GM23338 (cell line): Measurements from ENCODE around the gene ARF1. TPM values are rescaled to one million over a fixed set of nuclear protein-coding genes. Genes with fewer than 3 reads are reported as not detected.

Experiments
- ATAC-seq: fragments of 200-7000 bp; cut with Tn5 transposase; 3 replicates; pipeline ENCODE4 v1.9.1; 2020
- DNase-seq: peaks from one replicate; pipeline ENCODE4 v3.0.0-alpha.2; 2015; ENCODE audit warnings: low spot score
- H2AFZ ChIP-seq: fragments of 200-600 bp; sonication (generic); 2 replicates; pipeline ENCODE4 v1.8.0; 2016; ENCODE audit warnings: antibody characterized with exemption, mild to moderate bottlenecking, moderate library complexity
- H3F3A ChIP-seq: fragments of 200-600 bp; sonication (generic); replicated peaks from 2 replicates; pipeline ENCODE4 v1.8.0; 2017; ENCODE audit warnings: antibody characterized with exemption, mixed run types, low read depth
- H3K27ac ChIP-seq: fragments of 200-600 bp; sonication (generic); 2 replicates; pipeline ENCODE4 v1.6.1; 2016; ENCODE audit warnings: low read depth
- H3K27me3 ChIP-seq: fragments of 200-600 bp; sonication (generic); 2 replicates; pipeline ENCODE4 v1.8.0; 2016; ENCODE audit warnings: mild to moderate bottlenecking, mixed run types, moderate library complexity; ENCODE audit not compliant: insufficient read depth
- H3K36me3 ChIP-seq: fragments of 200-600 bp; sonication (generic); 2 replicates; pipeline ENCODE4 v1.8.0; 2016; ENCODE audit warnings: mild to moderate bottlenecking; ENCODE audit not compliant: insufficient read depth
- H3K4me1 ChIP-seq: fragments of 200-600 bp; sonication (generic); 2 replicates; pipeline ENCODE4 v1.8.0; 2016; ENCODE audit warnings: mild to moderate bottlenecking, moderate library complexity; ENCODE audit not compliant: insufficient read depth
- H3K4me2 ChIP-seq: fragments of 200-600 bp; sonication (generic); 2 replicates; pipeline ENCODE4 v1.7.1; 2017; ENCODE audit warnings: mixed run types
- H3K4me3 ChIP-seq: fragments of 200-600 bp; sonication (generic); 2 replicates; pipeline ENCODE4 v1.6.1; 2016; ENCODE audit warnings: mixed run types
- H3K79me2 ChIP-seq: fragments of 200-600 bp; sonication (generic); replicated peaks from 2 replicates; pipeline ENCODE4 v1.8.0; 2017; ENCODE audit warnings: mild to moderate bottlenecking; ENCODE audit not compliant: insufficient read depth
- H3K9me2 ChIP-seq: fragments of 200-600 bp; sonication (generic); 2 replicates; pipeline ENCODE4 v1.8.0; 2017; ENCODE audit not compliant: insufficient read depth
- H4K20me1 ChIP-seq: fragments of 200-600 bp; sonication (generic); replicated peaks from 2 replicates; pipeline ENCODE4 v1.8.0; 2017; ENCODE audit warnings: mild to moderate bottlenecking; ENCODE audit not compliant: insufficient read depth
- H3K27ac Mint-ChIP-seq: 2 replicates; pipeline ENCODE4 v1.8.0; 2020; ENCODE audit warnings: inconsistent platforms, mild to moderate bottlenecking, moderate library complexity, mixed read lengths
- H3K27me3 Mint-ChIP-seq: 3 replicates; pipeline ENCODE4 v1.8.0; 2022; ENCODE audit warnings: low read depth, mild to moderate bottlenecking, moderate library complexity, mixed read lengths, inconsistent platforms; ENCODE audit not compliant: insufficient read depth, poor library complexity
- H3K36me3 Mint-ChIP-seq: 3 replicates; pipeline ENCODE4 v1.8.0; 2021; ENCODE audit warnings: low read depth, mild to moderate bottlenecking, inconsistent platforms, moderate library complexity, mixed read lengths
- H3K4me1 Mint-ChIP-seq: 3 replicates; pipeline ENCODE4 v1.8.0; 2020; ENCODE audit warnings: mild to moderate bottlenecking, inconsistent platforms, mixed read lengths
- H3K4me3 Mint-ChIP-seq: 3 replicates; pipeline ENCODE4 v1.8.0; 2021; ENCODE audit warnings: moderate library complexity, mild to moderate bottlenecking, inconsistent platforms, mixed read lengths
- H3K9me3 Mint-ChIP-seq: 3 replicates; pipeline ENCODE4 v1.8.0; 2020; ENCODE audit warnings: moderate library complexity, mild to moderate bottlenecking, inconsistent platforms, mixed read lengths
- CREB1 ChIP-seq: fragments of 250-450 bp; sonication (Bioruptor Pico); IDR thresholded peaks from 2 replicates; pipeline ENCODE4 v1.5.0; 2020; ENCODE audit warnings: low read depth, mild to moderate bottlenecking, moderate library complexity
- EZH2 ChIP-seq: fragments of 200-600 bp; sonication (generic); IDR thresholded peaks from one replicate; pipeline ENCODE4 v1.8.0; 2017; ENCODE audit warnings: antibody characterized with exemption, mild to moderate bottlenecking, low read depth; ENCODE audit not compliant: unreplicated experiment
- EZH2phosphoT487 ChIP-seq: fragments of 200-600 bp; sonication (generic); IDR thresholded peaks from one replicate; pipeline ENCODE4 v1.8.1; 2018; ENCODE audit warnings: antibody characterized with exemption; ENCODE audit not compliant: unreplicated experiment
- JUNB ChIP-seq: IDR thresholded peaks from one replicate; pipeline ENCODE4 v1.6.1; 2016; ENCODE audit warnings: antibody characterized with exemption; ENCODE audit not compliant: unreplicated experiment
- NANOG ChIP-seq: IDR thresholded peaks from 2 replicates; pipeline ENCODE4 v1.6.1; 2016; ENCODE audit warnings: antibody characterized with exemption, borderline replicate concordance
- POLR2AphosphoS5 ChIP-seq: IDR thresholded peaks from 2 replicates; pipeline ENCODE4 v1.6.1; 2016; ENCODE audit warnings: antibody characterized with exemption, low read depth
- STAT1 ChIP-seq: IDR thresholded peaks from one replicate; pipeline ENCODE4 v1.6.1; 2016; ENCODE audit warnings: antibody characterized with exemption; ENCODE audit not compliant: unreplicated experiment
- ZNF114 ChIP-seq: fragments of 250-450 bp; sonication (Bioruptor Pico); IDR thresholded peaks from 2 replicates; pipeline ENCODE4 v1.5.0; 2020; ENCODE audit warnings: mild to moderate bottlenecking, moderate library complexity
- ZNF331 ChIP-seq: fragments of 250-450 bp; sonication (Bioruptor Pico); IDR thresholded peaks from 2 replicates; pipeline ENCODE4 v1.5.0; 2020; ENCODE audit warnings: low read depth, mild to moderate bottlenecking, moderate library complexity
- polyA plus RNA-seq: library from polyadenylated mRNA; unstranded; fragments of >200 nt; fragmentation: Nextera tagmentation; extraction: Ambion mirVana; gene quantifications from 2 replicates; pipeline ENCODE4 v1.2.1, GENCODE V29; 2016
- total RNA-seq: library from RNA; depleted of rRNA; stranded (reverse); fragments of >200 nt; shearing (Covaris generic); gene quantifications from 2 replicates; pipeline ENCODE4 v1.2.3, GENCODE V29; 2014
- TF ChIP-seq, protein P1 (sequence below): IDR thresholded peaks from one replicate; pipeline ENCODE4 v1.6.1; 2018; ENCODE audit warnings: antibody characterized with exemption; ENCODE audit not compliant: unreplicated experiment
- TF ChIP-seq, protein P2 (sequence below), 2 experiments: fragments of 200-600 bp in 1 of 2; sonication (generic) in 1 of 2; conservative IDR thresholded peaks; 2 replicates each; pipeline versions ENCODE4 v1.5.1 to v1.6.1; 2016 to 2017; ENCODE audit warnings: antibody characterized with exemption in 2 of 2, low read depth in 2 of 2, mild to moderate bottlenecking in 2 of 2, moderate library complexity in 1 of 2
- TF ChIP-seq, protein P3 (sequence below): IDR thresholded peaks from 2 replicates; pipeline ENCODE4 v1.6.1; 2016; ENCODE audit warnings: antibody characterized with exemption
- TF ChIP-seq, protein P4 (sequence below): fragments of 250-450 bp; sonication (Bioruptor Pico); IDR thresholded peaks from 2 replicates; pipeline ENCODE4 v1.5.0; 2020; ENCODE audit warnings: mild to moderate bottlenecking, moderate library complexity

ARF1 gene
- total and polyA plus RNA-seq, 2 experiments from 2014 or later: 210 to 306 TPM

DNA sequence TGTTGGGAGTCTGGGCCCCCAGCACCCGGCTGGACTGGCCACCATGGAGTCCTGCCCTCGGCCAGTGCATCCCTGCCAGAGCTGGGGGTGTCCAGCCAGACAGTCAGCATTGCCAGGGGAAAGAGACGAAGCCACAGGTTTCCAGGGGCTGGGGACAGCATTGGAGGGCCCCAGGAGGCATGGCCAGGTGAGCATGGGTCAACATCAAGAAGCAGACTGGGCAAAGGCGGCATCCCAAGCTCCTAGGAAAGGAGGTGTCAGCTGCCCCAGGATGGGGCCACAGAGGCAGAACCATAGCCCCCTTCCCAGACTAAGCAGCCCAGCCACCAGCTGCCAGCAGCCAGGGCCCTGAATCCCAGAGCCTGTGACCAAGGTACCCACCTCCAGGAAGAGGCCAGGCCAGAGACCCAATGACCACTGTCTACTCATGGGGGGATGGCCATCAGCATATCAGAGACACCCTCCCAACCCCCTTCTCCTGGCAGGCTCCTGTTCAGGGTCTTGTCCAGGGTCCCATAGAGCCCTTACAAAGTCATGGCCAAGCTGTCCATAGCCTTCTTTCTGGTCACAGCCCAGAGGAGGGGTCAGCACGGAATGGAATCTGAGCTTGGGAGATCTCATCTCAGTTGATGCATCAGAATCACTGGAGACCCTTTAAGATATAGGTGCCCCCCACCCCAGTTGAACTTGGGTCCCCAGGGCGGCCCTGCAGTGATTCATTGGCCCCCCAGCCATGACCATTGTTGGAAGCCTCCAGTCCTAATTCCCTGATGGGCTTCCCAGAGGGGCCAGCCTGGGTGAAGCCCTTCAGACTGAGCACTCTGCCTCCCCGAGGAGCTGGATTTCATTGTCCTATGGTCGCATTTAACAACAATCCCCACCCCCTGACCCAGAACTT is 43.3 kb upstream of the ARF1 start:
- no peaks in the 10 kb centered on the region for H3K4me1 ChIP-seq
- no peak overlapping the region for H2AFZ ChIP-seq
- peaks cover 48% of the 10 kb centered on the region for H3K27me3 Mint-ChIP-seq
- 0 out of 3 replicates have a peak, but pooled peaks cover 3% of the 10 kb centered on the region for H3K4me1 Mint-ChIP-seq
- ATAC-seq: no peak
- no peak overlapping the region for H3K27ac ChIP-seq
- no peaks in the 10 kb centered on the region for H3K79me2 ChIP-seq
- no peaks in the 10 kb centered on the region for H3K36me3 Mint-ChIP-seq
- H4K20me1 ChIP-seq: no peaks in the 10 kb centered on the region; the same call in 1 of the 2 replicates
- H3K4me3 Mint-ChIP-seq: no peak overlapping the region
- H3K4me3 ChIP-seq: no peak overlapping the region
- TF ChIP-seq STAT1 (no peak), EZH2 (no peak), ZNF114 (CRISPR knock-in tag) (no peak), POLR2AphosphoS5 (no peak), JUNB (no peak), CREB1 (CRISPR knock-in tag) (no peak), EZH2phosphoT487 (no peak), ZNF331 (no peak), NANOG (no peak)
- TF ChIP-seq, protein P1, sequence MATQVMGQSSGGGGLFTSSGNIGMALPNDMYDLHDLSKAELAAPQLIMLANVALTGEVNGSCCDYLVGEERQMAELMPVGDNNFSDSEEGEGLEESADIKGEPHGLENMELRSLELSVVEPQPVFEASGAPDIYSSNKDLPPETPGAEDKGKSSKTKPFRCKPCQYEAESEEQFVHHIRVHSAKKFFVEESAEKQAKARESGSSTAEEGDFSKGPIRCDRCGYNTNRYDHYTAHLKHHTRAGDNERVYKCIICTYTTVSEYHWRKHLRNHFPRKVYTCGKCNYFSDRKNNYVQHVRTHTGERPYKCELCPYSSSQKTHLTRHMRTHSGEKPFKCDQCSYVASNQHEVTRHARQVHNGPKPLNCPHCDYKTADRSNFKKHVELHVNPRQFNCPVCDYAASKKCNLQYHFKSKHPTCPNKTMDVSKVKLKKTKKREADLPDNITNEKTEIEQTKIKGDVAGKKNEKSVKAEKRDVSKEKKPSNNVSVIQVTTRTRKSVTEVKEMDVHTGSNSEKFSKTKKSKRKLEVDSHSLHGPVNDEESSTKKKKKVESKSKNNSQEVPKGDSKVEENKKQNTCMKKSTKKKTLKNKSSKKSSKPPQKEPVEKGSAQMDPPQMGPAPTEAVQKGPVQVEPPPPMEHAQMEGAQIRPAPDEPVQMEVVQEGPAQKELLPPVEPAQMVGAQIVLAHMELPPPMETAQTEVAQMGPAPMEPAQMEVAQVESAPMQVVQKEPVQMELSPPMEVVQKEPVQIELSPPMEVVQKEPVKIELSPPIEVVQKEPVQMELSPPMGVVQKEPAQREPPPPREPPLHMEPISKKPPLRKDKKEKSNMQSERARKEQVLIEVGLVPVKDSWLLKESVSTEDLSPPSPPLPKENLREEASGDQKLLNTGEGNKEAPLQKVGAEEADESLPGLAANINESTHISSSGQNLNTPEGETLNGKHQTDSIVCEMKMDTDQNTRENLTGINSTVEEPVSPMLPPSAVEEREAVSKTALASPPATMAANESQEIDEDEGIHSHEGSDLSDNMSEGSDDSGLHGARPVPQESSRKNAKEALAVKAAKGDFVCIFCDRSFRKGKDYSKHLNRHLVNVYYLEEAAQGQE: no peak
- TF ChIP-seq, protein P2, sequence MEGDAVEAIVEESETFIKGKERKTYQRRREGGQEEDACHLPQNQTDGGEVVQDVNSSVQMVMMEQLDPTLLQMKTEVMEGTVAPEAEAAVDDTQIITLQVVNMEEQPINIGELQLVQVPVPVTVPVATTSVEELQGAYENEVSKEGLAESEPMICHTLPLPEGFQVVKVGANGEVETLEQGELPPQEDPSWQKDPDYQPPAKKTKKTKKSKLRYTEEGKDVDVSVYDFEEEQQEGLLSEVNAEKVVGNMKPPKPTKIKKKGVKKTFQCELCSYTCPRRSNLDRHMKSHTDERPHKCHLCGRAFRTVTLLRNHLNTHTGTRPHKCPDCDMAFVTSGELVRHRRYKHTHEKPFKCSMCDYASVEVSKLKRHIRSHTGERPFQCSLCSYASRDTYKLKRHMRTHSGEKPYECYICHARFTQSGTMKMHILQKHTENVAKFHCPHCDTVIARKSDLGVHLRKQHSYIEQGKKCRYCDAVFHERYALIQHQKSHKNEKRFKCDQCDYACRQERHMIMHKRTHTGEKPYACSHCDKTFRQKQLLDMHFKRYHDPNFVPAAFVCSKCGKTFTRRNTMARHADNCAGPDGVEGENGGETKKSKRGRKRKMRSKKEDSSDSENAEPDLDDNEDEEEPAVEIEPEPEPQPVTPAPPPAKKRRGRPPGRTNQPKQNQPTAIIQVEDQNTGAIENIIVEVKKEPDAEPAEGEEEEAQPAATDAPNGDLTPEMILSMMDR (conservative IDR thresholded peaks at IDR 0.05; ENCODE audit: low read depth in 2 of 2): no peak
- TF ChIP-seq, protein P3, sequence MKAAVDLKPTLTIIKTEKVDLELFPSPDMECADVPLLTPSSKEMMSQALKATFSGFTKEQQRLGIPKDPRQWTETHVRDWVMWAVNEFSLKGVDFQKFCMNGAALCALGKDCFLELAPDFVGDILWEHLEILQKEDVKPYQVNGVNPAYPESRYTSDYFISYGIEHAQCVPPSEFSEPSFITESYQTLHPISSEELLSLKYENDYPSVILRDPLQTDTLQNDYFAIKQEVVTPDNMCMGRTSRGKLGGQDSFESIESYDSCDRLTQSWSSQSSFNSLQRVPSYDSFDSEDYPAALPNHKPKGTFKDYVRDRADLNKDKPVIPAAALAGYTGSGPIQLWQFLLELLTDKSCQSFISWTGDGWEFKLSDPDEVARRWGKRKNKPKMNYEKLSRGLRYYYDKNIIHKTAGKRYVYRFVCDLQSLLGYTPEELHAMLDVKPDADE: no peak
- TF ChIP-seq, protein P4, sequence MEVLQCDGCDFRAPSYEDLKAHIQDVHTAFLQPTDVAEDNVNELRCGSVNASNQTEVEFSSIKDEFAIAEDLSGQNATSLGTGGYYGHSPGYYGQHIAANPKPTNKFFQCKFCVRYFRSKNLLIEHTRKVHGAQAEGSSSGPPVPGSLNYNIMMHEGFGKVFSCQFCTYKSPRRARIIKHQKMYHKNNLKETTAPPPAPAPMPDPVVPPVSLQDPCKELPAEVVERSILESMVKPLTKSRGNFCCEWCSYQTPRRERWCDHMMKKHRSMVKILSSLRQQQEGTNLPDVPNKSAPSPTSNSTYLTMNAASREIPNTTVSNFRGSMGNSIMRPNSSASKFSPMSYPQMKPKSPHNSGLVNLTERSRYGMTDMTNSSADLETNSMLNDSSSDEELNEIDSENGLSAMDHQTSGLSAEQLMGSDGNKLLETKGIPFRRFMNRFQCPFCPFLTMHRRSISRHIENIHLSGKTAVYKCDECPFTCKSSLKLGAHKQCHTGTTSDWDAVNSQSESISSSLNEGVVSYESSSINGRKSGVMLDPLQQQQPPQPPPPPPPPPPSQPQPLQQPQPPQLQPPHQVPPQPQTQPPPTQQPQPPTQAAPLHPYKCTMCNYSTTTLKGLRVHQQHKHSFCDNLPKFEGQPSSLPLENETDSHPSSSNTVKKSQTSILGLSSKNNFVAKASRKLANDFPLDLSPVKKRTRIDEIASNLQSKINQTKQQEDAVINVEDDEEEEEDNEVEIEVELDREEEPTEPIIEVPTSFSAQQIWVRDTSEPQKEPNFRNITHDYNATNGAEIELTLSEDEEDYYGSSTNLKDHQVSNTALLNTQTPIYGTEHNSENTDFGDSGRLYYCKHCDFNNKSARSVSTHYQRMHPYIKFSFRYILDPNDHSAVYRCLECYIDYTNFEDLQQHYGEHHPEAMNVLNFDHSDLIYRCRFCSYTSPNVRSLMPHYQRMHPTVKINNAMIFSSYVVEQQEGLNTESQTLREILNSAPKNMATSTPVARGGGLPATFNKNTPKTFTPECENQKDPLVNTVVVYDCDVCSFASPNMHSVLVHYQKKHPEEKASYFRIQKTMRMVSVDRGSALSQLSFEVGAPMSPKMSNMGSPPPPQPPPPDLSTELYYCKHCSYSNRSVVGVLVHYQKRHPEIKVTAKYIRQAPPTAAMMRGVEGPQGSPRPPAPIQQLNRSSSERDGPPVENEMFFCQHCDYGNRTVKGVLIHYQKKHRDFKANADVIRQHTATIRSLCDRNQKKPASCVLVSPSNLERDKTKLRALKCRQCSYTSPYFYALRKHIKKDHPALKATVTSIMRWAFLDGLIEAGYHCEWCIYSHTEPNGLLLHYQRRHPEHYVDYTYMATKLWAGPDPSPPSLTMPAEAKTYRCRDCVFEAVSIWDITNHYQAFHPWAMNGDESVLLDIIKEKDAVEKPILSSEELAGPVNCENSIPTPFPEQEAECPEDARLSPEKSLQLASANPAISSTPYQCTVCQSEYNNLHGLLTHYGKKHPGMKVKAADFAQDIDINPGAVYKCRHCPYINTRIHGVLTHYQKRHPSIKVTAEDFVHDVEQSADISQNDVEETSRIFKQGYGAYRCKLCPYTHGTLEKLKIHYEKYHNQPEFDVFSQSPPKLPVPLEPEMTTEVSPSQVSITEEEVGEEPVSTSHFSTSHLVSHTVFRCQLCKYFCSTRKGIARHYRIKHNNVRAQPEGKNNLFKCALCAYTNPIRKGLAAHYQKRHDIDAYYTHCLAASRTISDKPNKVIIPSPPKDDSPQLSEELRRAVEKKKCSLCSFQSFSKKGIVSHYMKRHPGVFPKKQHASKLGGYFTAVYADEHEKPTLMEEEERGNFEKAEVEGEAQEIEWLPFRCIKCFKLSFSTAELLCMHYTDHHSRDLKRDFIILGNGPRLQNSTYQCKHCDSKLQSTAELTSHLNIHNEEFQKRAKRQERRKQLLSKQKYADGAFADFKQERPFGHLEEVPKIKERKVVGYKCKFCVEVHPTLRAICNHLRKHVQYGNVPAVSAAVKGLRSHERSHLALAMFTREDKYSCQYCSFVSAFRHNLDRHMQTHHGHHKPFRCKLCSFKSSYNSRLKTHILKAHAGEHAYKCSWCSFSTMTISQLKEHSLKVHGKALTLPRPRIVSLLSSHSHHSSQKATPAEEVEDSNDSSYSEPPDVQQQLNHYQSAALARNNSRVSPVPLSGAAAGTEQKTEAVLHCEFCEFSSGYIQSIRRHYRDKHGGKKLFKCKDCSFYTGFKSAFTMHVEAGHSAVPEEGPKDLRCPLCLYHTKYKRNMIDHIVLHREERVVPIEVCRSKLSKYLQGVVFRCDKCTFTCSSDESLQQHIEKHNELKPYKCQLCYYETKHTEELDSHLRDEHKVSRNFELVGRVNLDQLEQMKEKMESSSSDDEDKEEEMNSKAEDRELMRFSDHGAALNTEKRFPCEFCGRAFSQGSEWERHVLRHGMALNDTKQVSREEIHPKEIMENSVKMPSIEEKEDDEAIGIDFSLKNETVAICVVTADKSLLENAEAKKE (CRISPR knock-in tag): no peak
- H3K36me3 ChIP-seq: no peaks in the 10 kb centered on the region
- H3K9me3 Mint-ChIP-seq: peaks cover 2% of the 10 kb centered on the region; the same call in 1 of the 3 replicates
- H3K4me2 ChIP-seq: no peak overlapping the region
- H3K9me2 ChIP-seq: peaks cover 15% of the 10 kb centered on the region
- no peak overlapping the region for H3K27ac Mint-ChIP-seq
- no peaks in the 10 kb centered on the region for H3F3A ChIP-seq
- peaks cover 98% of the 10 kb centered on the region for H3K27me3 ChIP-seq
- DNase-seq: no peak
